SIG-M5 treated with dmso at 0.1 percent for 504 hours (cell line): ENCODE measurements around the gene SPRR5.

Experiments used
- DNase-seq: peaks from one replicate; lab custom pipeline; 2025; ENCODE audit not compliant: unreplicated experiment; lab: John Stamatoyannopoulos, UW

SPRR5 gene

GRCh38 chr1:152981146-152981871, 34.3 kb downstream of the SPRR5 start:
- no peak for DNase-seq

GRCh38 chr1:152982076-152982475, 35.1 kb downstream of the SPRR5 start:
- no peak for DNase-seq

- DNase-seq, result no peak
Measured at GRCh38 chr1:152983234-152983633, 36.2 kb downstream of the SPRR5 start.

- no peak for DNase-seq
Measured at GRCh38 chr1:152983743-152984142, 36.7 kb downstream of the SPRR5 start, which contains the start of gene SPRR1A. Gene SPRR1A (plus strand): TSS chr1:152984081. CDS start chr1:152985231, 1,150 bp downstream.

GRCh38 chr1:152986578-152986977, 39.6 kb downstream of the SPRR5 start:
- no peak for DNase-seq

- DNase-seq, result no peak
Measured at GRCh38 chr1:152993186-152993585, 46.2 kb downstream of the SPRR5 start.

- DNase-seq, result no peak
Measured at GRCh38 chr1:152995842-152996241, 48.8 kb downstream of the SPRR5 start.

- DNase-seq, result no peak
Measured at GRCh38 chr1:152996633-152997400, 49.8 kb downstream of the SPRR5 start.

- DNase-seq, result no peak
Measured at GRCh38 chr1:152997901-152998300, 50.9 kb downstream of the SPRR5 start.

- no peak for DNase-seq
Measured at GRCh38 chr1:152998476-152998875, 51.5 kb downstream of the SPRR5 start.
